Lower leg skin (tissue), 4 donors: ENCODE data around the gene AP3B1. TPM values are rescaled to one million over a fixed set of nuclear protein-coding genes. Genes with fewer than 3 reads are reported as not detected.
"Not testable (repeated sequence)": the region's sequence is repeated elsewhere in the genome, so short reads cannot be mapped to it uniquely, and the experiment has no call there.

Experiments
- DNase-seq, 2 donors: peaks; one replicate each; pipeline ENCODE4 v3.0.0-alpha.2; 2019; ENCODE audit warnings: low spot score in 2 of 2
- H3K4me3 ChIP-seq: fragments of 200-600 bp; sonication (generic); 2 replicates; pipeline ENCODE4 v1.5.1; 2017; ENCODE audit warnings: mild to moderate bottlenecking, low read depth; ENCODE audit not compliant: poor library complexity, severe bottlenecking
- CTCF ChIP-seq, 3 donors: fragments of 450-650 bp; IDR thresholded peaks; one replicate each; pipeline ENCODE4 v1.5.1; 2016; ENCODE audit warnings: antibody characterized with exemption in 3 of 3, mild to moderate bottlenecking in 3 of 3, moderate library complexity in 2 of 3
- POLR2A ChIP-seq, 2 donors: fragments of 450-650 bp; IDR thresholded peaks; one replicate each; pipeline ENCODE4 v1.6.1; 2016 to 2017; ENCODE audit warnings: antibody characterized with exemption in 2 of 2, mild to moderate bottlenecking in 1 of 2, moderate library complexity in 1 of 2
- WGBS, 2 donors: methylation state at CpG; one replicate each; pipeline ENCODE4 v1.1.5; 2018; 5-methylcytosine and 5-hydroxymethylcytosine counted together
- intact Hi-C: fragments of 100-400 bp; cut with DNase I; formaldehyde crosslinking; loops from one replicate; pipeline ENCODE4 v1.15.0; 2023; ENCODE audit warnings: low total_unique reads
- total RNA-seq, 4 donors: library from RNA; depleted of rRNA; stranded (reverse); fragments of >200 nt; gene quantifications; one replicate each; pipeline ENCODE4 v1.1.0, GENCODE V29; 2016

Gene AP3B1
- total RNA-seq, 4 donors from 2014 or later = 23.5 to 37.7 (median 33.3) TPM

- 95 to 96% methylated on average over 4 of the region's 4 CpGs for WGBS, 2 donors
- DNase-seq = no peak
- no peak overlapping the region for H3K4me3 ChIP-seq
- TF ChIP-seq CTCF (IDR thresholded peaks at IDR 0.05) (no peak), POLR2A (IDR thresholded peaks at IDR 0.05) (no peak)
- intact Hi-C loops = no loop called here
Observed at GRCh38 chr5:78077369-78078068, 217.0 kb downstream of the AP3B1 start.

GRCh38 chr5:78076351-78076750 lies 218.1 kb downstream of the AP3B1 start:
- no peak for DNase-seq
- 79 to 82% methylated on average over 2 of the region's 2 CpGs for WGBS, 2 donors
- TF ChIP-seq CTCF (IDR thresholded peaks at IDR 0.05) (no peak), POLR2A (IDR thresholded peaks at IDR 0.05) (no peak)
- H3K4me3 ChIP-seq = no peak overlapping the region
- intact Hi-C loops = no loop called here

GRCh38 chr5:78075301-78075700 lies 219.2 kb downstream of the AP3B1 start:
- intact Hi-C loops = no loop called here
- 91 to 95% methylated on average over 3 of the region's 3 CpGs for WGBS, 2 donors
- H3K4me3 ChIP-seq = no peak overlapping the region
- DNase-seq = no peak
- TF ChIP-seq POLR2A (IDR thresholded peaks at IDR 0.05) = no peak
- no peak for TF ChIP-seq CTCF (IDR thresholded peaks at IDR 0.05)

GRCh38 chr5:78070691-78071090 lies 223.8 kb downstream of the AP3B1 start:
- intact Hi-C loops, H3K4me3 ChIP-seq, DNase-seq: not testable (repeated sequence)
- WGBS, 2 donors = 94 to 97% methylated on average over 4 of the region's 4 CpGs

GRCh38 chr5:78067581-78067980 lies 226.9 kb downstream of the AP3B1 start:
- intact Hi-C loops, H3K4me3 ChIP-seq, DNase-seq: not testable (repeated sequence)
- WGBS, 2 donors = 94 to 100% methylated on average over 3 of the region's 3 CpGs

GRCh38 chr5:78066722-78067121 lies 227.8 kb downstream of the AP3B1 start:
- WGBS, 2 donors = 98% methylated on average over 5 of the region's 5 CpGs
- intact Hi-C loops, DNase-seq, H3K4me3 ChIP-seq: not testable (repeated sequence)

- no peak overlapping the region for H3K4me3 ChIP-seq
- 83 to 93% methylated on average over 5 of the region's 5 CpGs for WGBS, 2 donors
- no peak for DNase-seq
- TF ChIP-seq CTCF (IDR thresholded peaks at IDR 0.05) = no peak
- no peak for TF ChIP-seq POLR2A (IDR thresholded peaks at IDR 0.05)
- intact Hi-C loops = no loop called here
Observed at GRCh38 chr5:78065663-78066062, 228.8 kb downstream of the AP3B1 start.
